B cell (primary cell): ENCODE data around the gene FBXL16. TPM values are rescaled to one million over a fixed set of nuclear protein-coding genes. Genes with fewer than 3 reads are reported as not detected.
A peak's percentile ranks its signal among the peaks of the same experiment; 100 is the strongest.

Experiments
- ATAC-seq: fragments of 200-7000 bp; cut with Tn5 transposase; one replicate; pipeline ENCODE4 v1.10.0; 2021; ENCODE audit warnings: low read depth, mild to moderate bottlenecking, moderate number of reproducible peaks, moderate library complexity
- CTCF ChIA-PET: fragments of 350-600 bp; sonication (Branson Sonifier 250); formaldehyde crosslinking; loops from one replicate; lab custom pipeline; 2021; ENCODE audit warnings: antibody characterized with exemption, inconsistent platforms; lab: Charles Lee
- POLR2A ChIA-PET: fragments of 350-600 bp; sonication (Branson Sonifier 250); formaldehyde crosslinking; loops from one replicate; lab custom pipeline; 2021; ENCODE audit warnings: antibody characterized with exemption; lab: Charles Lee
- DNase-seq: peaks from one replicate; pipeline ENCODE4 v3.0.0; 2013
- H2AFZ ChIP-seq: 2 replicates; pipeline ENCODE4 v1.6.1; 2012; ENCODE audit warnings: mild to moderate bottlenecking, low read depth, low read length; ENCODE audit not compliant: insufficient read depth, poor library complexity, severe bottlenecking
- H3K27ac ChIP-seq, 2 donors: 1 replicate in 1 of 2; 2 replicates in 1 of 2; pipeline ENCODE4 v1.5.1; 2012 to 2013; ENCODE audit warnings: low read length in 2 of 2, mild to moderate bottlenecking in 2 of 2, moderate library complexity in 1 of 2
- H3K27me3 ChIP-seq, 4 experiments: fragments of 200-600 bp in 1 of 4; sonication (generic) in 1 of 4; replicated peaks in 1 of 4; 1 replicate in 2 of 4; 2 replicates in 2 of 4; pipeline versions ENCODE4 v1.6.1 to v1.7.0; 2013 to 2016; ENCODE audit warnings: low read length in 3 of 4, mild to moderate bottlenecking in 2 of 4, mixed read lengths in 1 of 4, moderate library complexity in 1 of 4; ENCODE audit not compliant: insufficient read depth in 4 of 4, control insufficient read depth in 3 of 4; ENCODE audit errors: control extremely low read depth in 1 of 4
- H3K36me3 ChIP-seq, 2 experiments: replicated peaks in 1 of 2; 1 replicate in 1 of 2; 2 replicates in 1 of 2; pipeline versions ENCODE4 v1.6.1 to v1.7.1; 2013; ENCODE audit warnings: low read length in 1 of 2; ENCODE audit not compliant: insufficient read depth in 2 of 2, control insufficient read depth in 1 of 2; ENCODE audit errors: control extremely low read depth in 1 of 2, extremely low read depth in 1 of 2
- H3K4me1 ChIP-seq, 2 donors: fragments of 200-600 bp in 1 of 2; sonication (generic) in 1 of 2; 1 replicate in 1 of 2; 2 replicates in 1 of 2; pipeline versions ENCODE4 v1.5.1 to v1.6.1; 2013 to 2017; ENCODE audit warnings: low read length in 2 of 2; ENCODE audit not compliant: control insufficient read depth in 2 of 2, insufficient read depth in 2 of 2
- H3K4me2 ChIP-seq: replicated peaks from 2 replicates; pipeline ENCODE3; 2012; ENCODE audit warnings: mild to moderate bottlenecking, low read depth, low read length; ENCODE audit not compliant: poor library complexity, severe bottlenecking
- H3K4me3 ChIP-seq, 5 experiments: fragments of 200-600 bp in 1 of 5; sonication (generic) in 1 of 5; 1 replicate in 3 of 5; 2 replicates in 2 of 5; pipeline versions ENCODE4 v1.5.1 to v1.7.0; 2011 to 2016; ENCODE audit warnings: low read length in 4 of 5, mild to moderate bottlenecking in 4 of 5, low read depth in 2 of 5, control low read depth in 1 of 5, moderate library complexity in 1 of 5; ENCODE audit not compliant: insufficient read depth in 1 of 5; ENCODE audit errors: control extremely low read depth in 1 of 5, extremely low read depth in 1 of 5
- H3K79me2 ChIP-seq: fragments of 200-600 bp; sonication (generic); one replicate; pipeline ENCODE4 v1.6.0; 2016; ENCODE audit warnings: low read length; ENCODE audit not compliant: control insufficient read depth, insufficient read depth
- H3K9ac ChIP-seq: fragments of 200-600 bp; sonication (generic); 2 replicates; pipeline ENCODE4 v1.6.1; 2017; ENCODE audit warnings: mild to moderate bottlenecking, low read length, moderate library complexity
- H3K9me3 ChIP-seq, 3 donors: one replicate each; pipeline versions ENCODE4 v1.6.1 to v1.7.1; 2013; ENCODE audit warnings: low read length in 2 of 3; ENCODE audit not compliant: control insufficient read depth in 2 of 3, insufficient read depth in 1 of 3; ENCODE audit errors: control extremely low read depth in 1 of 3
- H4K20me1 ChIP-seq: 2 replicates; pipeline ENCODE4 v1.6.0; 2012; ENCODE audit warnings: mild to moderate bottlenecking, low read length; ENCODE audit not compliant: insufficient read depth, control insufficient read depth, poor library complexity, severe bottlenecking
- H3K27ac Mint-ChIP-seq: one replicate; pipeline ENCODE4 v1.8.0; 2021; ENCODE audit warnings: mixed read lengths
- H3K27me3 Mint-ChIP-seq: one replicate; pipeline ENCODE4 v1.8.0; 2021; ENCODE audit warnings: mixed read lengths
- H3K4me1 Mint-ChIP-seq: one replicate; pipeline ENCODE4 v1.8.0; 2021; ENCODE audit warnings: mixed read lengths
- H3K4me3 Mint-ChIP-seq: one replicate; pipeline ENCODE4 v1.8.0; 2021; ENCODE audit warnings: mixed read lengths
- H3K9me3 Mint-ChIP-seq: one replicate; pipeline ENCODE4 v1.8.0; 2022; ENCODE audit warnings: mixed read lengths; ENCODE audit not compliant: insufficient read depth
- EZH2 ChIP-seq: IDR thresholded peaks from 2 replicates; pipeline ENCODE4 v1.6.1; 2012; ENCODE audit warnings: borderline replicate concordance, low read depth, mild to moderate bottlenecking, moderate library complexity, low read length; ENCODE audit not compliant: insufficient read depth, poor library complexity, severe bottlenecking
- WGBS: methylation state at CpG from one replicate; pipeline ENCODE4 v1.1.5; 2013; ENCODE audit warnings: missing lambda C conversion rate; ENCODE audit not compliant: insufficient coverage; 5-methylcytosine and 5-hydroxymethylcytosine counted together
- intact Hi-C: fragments of 100-400 bp; cut with micrococcal nuclease; formaldehyde crosslinking; loops from one replicate; pipeline ENCODE4 v1.10.0; 2022
- polyA plus RNA-seq: library from polyadenylated mRNA; depleted of rRNA; stranded (reverse); fragments of >200 nt; gene quantifications from 2 replicates; pipeline ENCODE4 v1.2.3, GENCODE V29; 2012
- total RNA-seq, 2 donors: library from RNA; stranded (reverse); fragments of 120-200 nt in 1 of 2; gene quantifications; 1 replicate in 1 of 2; 2 replicates in 1 of 2; pipeline versions ENCODE4 v1.2.3 to v1.2.4, GENCODE V29; 2013 to 2022
- TF ChIP-seq, protein P1 (sequence below): fragments of 200-600 bp; IDR thresholded peaks from one replicate; pipeline ENCODE4 v1.8.0; 2022; ENCODE audit warnings: antibody characterized with exemption, mild to moderate bottlenecking

The FBXL16 gene
- total and polyA plus RNA-seq, 2 donors (not counting 1 experiment from before 2014, with no cell fraction given) = 2.2 to 5.8 TPM

DNA sequence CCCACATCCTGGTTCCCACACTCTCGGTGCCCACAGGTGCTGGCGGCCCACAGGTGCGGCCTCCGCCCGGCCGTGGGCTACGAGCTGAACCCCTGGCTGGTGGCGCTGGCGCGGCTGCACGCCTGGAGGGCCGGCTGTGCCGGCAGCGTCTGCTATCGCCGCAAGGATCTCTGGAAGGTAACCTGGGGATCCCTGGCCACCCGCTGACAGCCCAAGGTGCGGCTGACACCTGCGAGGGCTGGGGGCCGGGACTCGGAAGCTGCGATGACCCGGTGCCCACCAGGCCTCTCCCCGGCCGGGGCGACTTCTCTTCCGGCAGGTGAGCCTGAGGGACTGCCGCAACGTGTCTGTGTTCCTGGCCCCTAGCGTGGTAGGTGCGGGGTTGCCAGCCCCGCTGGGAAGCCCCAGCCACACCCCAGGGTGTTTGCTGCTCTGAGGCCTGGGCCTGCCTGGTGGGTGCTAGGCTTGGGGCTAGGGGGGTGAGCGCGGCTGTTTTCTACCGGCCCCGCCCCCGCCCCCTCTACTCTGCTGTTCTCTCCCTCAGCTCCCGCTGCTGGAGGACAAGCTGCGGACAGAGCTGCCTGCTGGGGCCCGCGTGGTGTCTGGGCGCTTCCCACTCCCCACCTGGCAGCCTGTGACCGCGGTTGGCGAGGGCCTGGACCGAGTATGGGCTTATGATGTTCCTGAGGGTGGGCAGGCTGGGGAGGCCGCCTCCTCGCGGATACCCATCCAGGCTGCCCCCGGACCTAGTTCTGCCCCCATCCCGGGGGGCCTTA lies 16.4 kb upstream of the FBXL16 start:
- DNase-seq (no peak), ATAC-seq (no peak)
- H3K36me3 ChIP-seq = no peaks in the 10 kb centered on the region
- H3K9ac ChIP-seq = peak overlapping the region; percentile 77
- peak overlapping the region; percentile 50 for H3K27ac Mint-ChIP-seq
- peak overlapping the region in 3 of 5 experiments; percentile 73 to 76 (median 74) for H3K4me3 ChIP-seq
- TF ChIP-seq, protein P1, sequence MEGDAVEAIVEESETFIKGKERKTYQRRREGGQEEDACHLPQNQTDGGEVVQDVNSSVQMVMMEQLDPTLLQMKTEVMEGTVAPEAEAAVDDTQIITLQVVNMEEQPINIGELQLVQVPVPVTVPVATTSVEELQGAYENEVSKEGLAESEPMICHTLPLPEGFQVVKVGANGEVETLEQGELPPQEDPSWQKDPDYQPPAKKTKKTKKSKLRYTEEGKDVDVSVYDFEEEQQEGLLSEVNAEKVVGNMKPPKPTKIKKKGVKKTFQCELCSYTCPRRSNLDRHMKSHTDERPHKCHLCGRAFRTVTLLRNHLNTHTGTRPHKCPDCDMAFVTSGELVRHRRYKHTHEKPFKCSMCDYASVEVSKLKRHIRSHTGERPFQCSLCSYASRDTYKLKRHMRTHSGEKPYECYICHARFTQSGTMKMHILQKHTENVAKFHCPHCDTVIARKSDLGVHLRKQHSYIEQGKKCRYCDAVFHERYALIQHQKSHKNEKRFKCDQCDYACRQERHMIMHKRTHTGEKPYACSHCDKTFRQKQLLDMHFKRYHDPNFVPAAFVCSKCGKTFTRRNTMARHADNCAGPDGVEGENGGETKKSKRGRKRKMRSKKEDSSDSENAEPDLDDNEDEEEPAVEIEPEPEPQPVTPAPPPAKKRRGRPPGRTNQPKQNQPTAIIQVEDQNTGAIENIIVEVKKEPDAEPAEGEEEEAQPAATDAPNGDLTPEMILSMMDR = no peak
- TF ChIP-seq EZH2 = no peak
- H3K4me3 Mint-ChIP-seq = peak overlapping the region; percentile 68
- WGBS = 73% methylated on average over 44 of the region's 51 CpGs
- H3K27me3 ChIP-seq = no peaks in the 10 kb centered on the region
- peak overlapping the region; percentile 77 for H2AFZ ChIP-seq
- H3K27me3 Mint-ChIP-seq = no peaks in the 10 kb centered on the region
- intact Hi-C loops = loop anchor here (5.0 kb wide), 1 partner anchor 40 kb away; the partner anchor contains the start of genes JMJD8 and STUB1
- peak overlapping the region; percentile 98 for H3K4me2 ChIP-seq
- peaks cover 23% of the 10 kb centered on the region for H4K20me1 ChIP-seq
- H3K4me1 Mint-ChIP-seq = peaks cover 26% of the 10 kb centered on the region
- H3K79me2 ChIP-seq = no peaks in the 10 kb centered on the region
- peaks cover 0 to 3% (median 0%) of the 10 kb centered on the region in 3 donors for H3K9me3 ChIP-seq
- H3K27ac ChIP-seq = peak overlapping the region in 1 of 2 donors; percentile 86
- ChIA-PET CTCF (interaction anchor here (1.0 to 3.8 kb wide), 6 partner anchors 8 to 690 kb away, joined by 3 to 26 read pairs (median 6); partner anchors contain the start of gene CIAO3), POLR2A (interaction anchor here (1.0 to 1.9 kb wide), 2 partner anchors 14 to 32 kb away, joined by 4 to 5 read pairs; partner anchors contain the start of gene WDR24)
- peaks cover 22 to 39% of the 10 kb centered on the region in 2 donors for H3K4me1 ChIP-seq
- H3K9me3 Mint-ChIP-seq = no peaks in the 10 kb centered on the region
